Measurements from ENCODE around the gene PLXNB2. TPM values are rescaled to one million over a fixed set of nuclear protein-coding genes. Genes with fewer than 3 reads are reported as not detected.

Gene PLXNB2
- polyA plus RNA-seq, 3 donors: 38.2 to 368 (median 70.5) TPM

DNA sequence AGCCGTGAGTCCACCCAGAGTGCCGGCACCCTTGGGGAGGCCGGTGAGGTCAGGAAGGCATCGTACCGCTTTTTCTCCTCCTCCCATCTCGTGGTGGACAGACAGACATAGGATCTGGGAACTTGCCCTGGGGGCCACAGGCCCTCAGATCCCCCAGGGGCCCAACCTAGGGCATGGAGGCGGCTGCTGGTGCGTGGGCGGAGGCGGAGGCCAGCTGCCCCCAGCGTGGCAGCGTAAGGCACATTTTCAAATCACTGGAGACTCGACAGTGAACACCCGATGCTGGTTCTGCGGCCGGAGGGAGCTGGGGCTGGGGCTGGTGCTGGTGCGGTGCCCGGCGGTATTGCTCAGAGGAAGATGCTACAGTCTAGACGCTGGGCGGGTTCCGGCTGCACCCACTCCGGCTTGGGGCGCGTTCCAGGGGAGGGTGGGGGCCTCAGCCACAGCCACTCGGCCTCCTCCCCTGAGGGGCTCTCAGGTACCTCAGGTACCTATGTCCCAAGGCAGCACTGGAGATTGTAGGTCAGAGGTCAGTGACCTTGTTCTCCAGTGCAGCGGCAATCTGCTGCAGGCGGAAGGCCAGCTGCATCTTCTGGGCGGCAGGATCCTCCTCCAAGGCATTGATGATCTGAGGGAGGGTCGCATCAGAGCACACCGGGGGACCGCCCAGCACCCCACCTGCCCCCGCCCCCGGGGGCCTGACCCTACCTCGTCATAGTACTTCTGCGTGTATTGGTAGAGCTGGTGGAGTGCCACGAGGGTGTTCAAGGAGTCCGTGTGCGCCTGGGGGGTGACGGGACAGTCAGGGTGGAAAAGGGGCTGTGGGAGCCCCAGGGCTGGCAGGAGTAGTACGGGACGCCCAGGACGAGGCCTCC is 32.0 kb downstream of the PLXNB2 start:
- Histone ChIP-seq H3K4me1 (ENCODE audit: control insufficient read depth in 1 of 2, insufficient read depth in 2 of 2, low read length in 2 of 2) (peaks cover 17 to 25% of the 10 kb centered on the region in 2 donors), H3K27ac (ENCODE audit: low read depth in 1 of 2, low read length in 2 of 2) (no peak overlapping the region), H3K79me2 (ENCODE audit: insufficient read depth, low read length) (no peaks in the 10 kb centered on the region), H3K9me3 (replicated peaks in 1 of 2; ENCODE audit: control insufficient read depth in 1 of 2, insufficient read depth in 1 of 2, low read length in 2 of 2) (no peaks in the 10 kb centered on the region), H4K20me1 (ENCODE audit: insufficient read depth, low read length) (peaks cover 94% of the 10 kb centered on the region), H3K4me3 (replicated peaks in 1 of 3; ENCODE audit: low read depth in 2 of 3, low read length in 3 of 3) (no peak overlapping the region), H3K9ac (ENCODE audit: insufficient read depth, low read length, poor library complexity, severe bottlenecking) (no peak overlapping the region), H2AFZ (ENCODE audit: insufficient read depth, low read depth, low read length, poor library complexity, severe bottlenecking) (no peak overlapping the region), H3K4me2 (replicated peaks; ENCODE audit: extremely low read depth, low read length, poor library complexity, severe bottlenecking) (no peak overlapping the region), H3K27me3 (ENCODE audit: control insufficient read depth in 2 of 2, insufficient read depth in 2 of 2, low read length in 2 of 2) (peaks cover 9 to 19% of the 10 kb centered on the region in 2 donors), H3K36me3 (replicated peaks in 1 of 2; ENCODE audit: control insufficient read depth in 1 of 2, insufficient read depth in 2 of 2, low read length in 2 of 2) (peaks cover 58 to 61% of the 10 kb centered on the region in 2 donors)
- Mint-ChIP-seq H3K27me3 (ENCODE audit: low read depth in 3 of 3) (peaks cover 13 to 30% (median 23%) of the 10 kb centered on the region in 3 donors), H3K9me3 (peaks cover 0 to 3% (median 0%) of the 10 kb centered on the region in 7 donors), H3K27ac (no peak overlapping the region), H3K4me1 (peaks cover 20% of the 10 kb centered on the region), H3K4me3 (no peak overlapping the region), H3K36me3 (peaks cover 45 to 69% of the 10 kb centered on the region in 2 donors)
- DNase-seq: no peak
- 92% methylated on average over 35 of the region's 43 CpGs for WGBS (ENCODE audit: insufficient coverage)
- intact Hi-C loops (cut with micrococcal nuclease): loop anchor here (1.0 to 5.0 kb wide), 4 partner anchors 51 to 67 kb away; partner anchors contain the start of genes DENND6B (in 2 of the 2) and PPP6R2 (in 1 of the 2)
- TF ChIP-seq, protein P1, sequence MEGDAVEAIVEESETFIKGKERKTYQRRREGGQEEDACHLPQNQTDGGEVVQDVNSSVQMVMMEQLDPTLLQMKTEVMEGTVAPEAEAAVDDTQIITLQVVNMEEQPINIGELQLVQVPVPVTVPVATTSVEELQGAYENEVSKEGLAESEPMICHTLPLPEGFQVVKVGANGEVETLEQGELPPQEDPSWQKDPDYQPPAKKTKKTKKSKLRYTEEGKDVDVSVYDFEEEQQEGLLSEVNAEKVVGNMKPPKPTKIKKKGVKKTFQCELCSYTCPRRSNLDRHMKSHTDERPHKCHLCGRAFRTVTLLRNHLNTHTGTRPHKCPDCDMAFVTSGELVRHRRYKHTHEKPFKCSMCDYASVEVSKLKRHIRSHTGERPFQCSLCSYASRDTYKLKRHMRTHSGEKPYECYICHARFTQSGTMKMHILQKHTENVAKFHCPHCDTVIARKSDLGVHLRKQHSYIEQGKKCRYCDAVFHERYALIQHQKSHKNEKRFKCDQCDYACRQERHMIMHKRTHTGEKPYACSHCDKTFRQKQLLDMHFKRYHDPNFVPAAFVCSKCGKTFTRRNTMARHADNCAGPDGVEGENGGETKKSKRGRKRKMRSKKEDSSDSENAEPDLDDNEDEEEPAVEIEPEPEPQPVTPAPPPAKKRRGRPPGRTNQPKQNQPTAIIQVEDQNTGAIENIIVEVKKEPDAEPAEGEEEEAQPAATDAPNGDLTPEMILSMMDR (IDR thresholded peaks at IDR 0.05): no peak

DNA sequence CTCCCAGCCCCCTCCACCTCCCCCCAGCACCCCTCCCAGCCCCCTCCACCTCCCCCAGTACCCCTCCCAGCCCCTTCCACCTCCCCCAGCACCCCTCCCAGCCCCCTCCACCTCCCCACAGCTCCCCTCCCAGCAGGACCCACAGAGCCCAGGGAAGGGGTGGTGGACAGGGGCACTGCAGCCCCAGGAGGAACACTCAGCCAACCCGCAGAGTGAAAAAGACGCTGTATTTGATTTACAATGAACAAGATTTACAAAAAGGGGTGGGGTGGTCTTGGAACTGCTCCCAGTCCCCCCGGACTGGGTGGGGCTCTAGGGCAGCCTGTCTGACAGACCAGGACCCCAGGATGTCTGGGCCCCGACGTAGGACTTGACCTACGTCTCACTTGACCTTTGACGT is 32.7 kb downstream of the PLXNB2 start:
- Mint-ChIP-seq H3K4me3 (no peak overlapping the region), H3K27ac (peak overlapping the region in 1 of 7 donors; percentile 30), H3K36me3 (peaks cover 41 to 63% of the 10 kb centered on the region in 2 donors), H3K27me3 (ENCODE audit: low read depth in 3 of 3) (peaks cover 13 to 34% (median 24%) of the 10 kb centered on the region in 3 donors), H3K9me3 (peaks cover 0 to 3% (median 0%) of the 10 kb centered on the region in 7 donors), H3K4me1 (peaks cover 20% of the 10 kb centered on the region)
- peaks cover 9 to 22% of the 10 kb centered on the region in 2 donors for H3K27me3 ChIP-seq (ENCODE audit: control insufficient read depth in 2 of 2, insufficient read depth in 2 of 2, low read length in 2 of 2)
- no peak overlapping the region for H3K27ac ChIP-seq (ENCODE audit: low read depth in 1 of 2, low read length in 2 of 2)
- no peak overlapping the region for H2AFZ ChIP-seq (ENCODE audit: insufficient read depth, low read depth, low read length, poor library complexity, severe bottlenecking)
- peaks cover 20 to 32% of the 10 kb centered on the region in 2 donors for H3K4me1 ChIP-seq (ENCODE audit: control insufficient read depth in 1 of 2, insufficient read depth in 2 of 2, low read length in 2 of 2)
- no peak overlapping the region for H3K4me2 ChIP-seq (replicated peaks; ENCODE audit: extremely low read depth, low read length, poor library complexity, severe bottlenecking)
- H4K20me1 ChIP-seq (ENCODE audit: insufficient read depth, low read length): peaks cover 89% of the 10 kb centered on the region
- intact Hi-C loops (cut with micrococcal nuclease): loop anchor here in 1 of 2 donors (5.0 kb wide), 2 partner anchors 53 to 68 kb away; partner anchors contain the start of genes DENND6B and PPP6R2
- H3K9ac ChIP-seq (ENCODE audit: insufficient read depth, low read length, poor library complexity, severe bottlenecking): no peak overlapping the region
- peaks cover 0 to under 1% of the 10 kb centered on the region in 2 donors for H3K9me3 ChIP-seq (replicated peaks in 1 of 2; ENCODE audit: control insufficient read depth in 1 of 2, insufficient read depth in 1 of 2, low read length in 2 of 2)
- H3K4me3 ChIP-seq (replicated peaks in 1 of 3; ENCODE audit: low read depth in 2 of 3, low read length in 3 of 3): no peak overlapping the region
- DNase-seq: no peak
- no peaks in the 10 kb centered on the region for H3K79me2 ChIP-seq (ENCODE audit: insufficient read depth, low read length)
- WGBS (ENCODE audit: insufficient coverage): 87% methylated on average over 5 of the region's 7 CpGs
- peaks cover 52 to 54% of the 10 kb centered on the region in 2 donors for H3K36me3 ChIP-seq (replicated peaks in 1 of 2; ENCODE audit: control insufficient read depth in 1 of 2, insufficient read depth in 2 of 2, low read length in 2 of 2)
- TF ChIP-seq, protein P1 (IDR thresholded peaks at IDR 0.05): no peak
